GM12873 (cell line): ENCODE results near the gene MGMT.

ENCODE experiments used
- CTCF ChIP-seq: IDR thresholded peaks from 2 replicates; pipeline ENCODE4 v1.5.1; 2012; ENCODE audit warnings: low read depth, mild to moderate bottlenecking, moderate library complexity, low read length, control low read depth; ENCODE audit not compliant: insufficient read depth; ENCODE audit errors: missing control alignments

Gene MGMT

GRCh38 chr10:129497013-129497412 is 30.0 kb downstream of the MGMT start:
- no peak for TF ChIP-seq CTCF

GRCh38 chr10:129498680-129499079 is 31.6 kb downstream of the MGMT start:
- peak; percentile 29 for TF ChIP-seq CTCF

DNA sequence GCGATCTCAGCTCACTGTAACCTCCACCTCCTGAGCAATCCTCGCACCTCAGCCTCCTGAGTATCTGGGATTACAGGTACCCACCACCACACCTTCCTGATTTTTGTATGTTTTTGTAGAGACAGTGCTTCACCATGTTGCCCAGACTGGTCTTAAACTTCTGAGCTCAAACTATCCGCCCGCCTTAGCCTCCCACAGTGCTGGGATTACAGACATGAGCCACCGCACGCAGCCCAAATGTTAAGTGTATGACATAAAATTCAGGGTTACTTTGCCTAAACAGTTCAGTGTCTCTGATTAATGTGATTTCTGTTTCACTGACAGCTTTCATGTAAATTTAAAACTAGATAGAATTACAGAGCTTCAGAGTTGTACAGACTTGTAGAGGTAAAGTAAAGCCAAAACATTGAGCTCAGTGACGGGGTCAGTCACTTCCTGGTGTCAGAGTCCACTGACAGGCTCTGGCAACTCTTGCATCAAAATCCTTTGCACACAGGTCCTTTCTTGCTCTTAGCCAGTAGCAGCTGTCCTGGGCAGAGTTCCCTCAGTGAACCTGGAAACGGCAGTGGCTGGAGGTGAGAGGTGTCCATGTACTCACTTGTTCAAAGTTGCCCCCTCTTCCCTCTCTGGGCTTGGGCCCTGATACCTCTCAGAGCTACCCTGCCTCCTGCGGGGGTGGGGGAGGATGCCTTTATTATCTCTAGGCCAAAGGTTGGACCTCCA is 33.7 kb downstream of the MGMT start:
- no peak for TF ChIP-seq CTCF

GRCh38 chr10:129501652-129502436 is 34.8 kb downstream of the MGMT start:
- no peak for TF ChIP-seq CTCF

GRCh38 chr10:129502448-129502847 is 35.4 kb downstream of the MGMT start:
- no peak for TF ChIP-seq CTCF

- no peak for TF ChIP-seq CTCF
Measured at GRCh38 chr10:129505500-129506075, 38.5 kb downstream of the MGMT start.

- TF ChIP-seq CTCF, result no peak
Measured at GRCh38 chr10:129506101-129506797, 39.2 kb downstream of the MGMT start.
